Measurements from ENCODE around the gene ADGRG1. TPM values are rescaled to one million over a fixed set of nuclear protein-coding genes. Genes with fewer than 3 reads are reported as not detected.

ADGRG1 gene
- total and polyA plus RNA-seq, 2 experiments from 2014 or later: 45.9 to 58.0 TPM

- no peak overlapping the region for H3K4me2 ChIP-seq
- H3K4me1 ChIP-seq (ENCODE audit: insufficient read depth): peaks cover 27% of the 10 kb centered on the region
- no peak overlapping the region for H3K27ac ChIP-seq
- no peak overlapping the region for H2AFZ ChIP-seq
- no peak overlapping the region for H3K4me3 ChIP-seq
- TF ChIP-seq CTCF (IDR thresholded peaks at IDR 0.05; ENCODE audit: poor library complexity) (no peak), EZH2 (IDR thresholded peaks at IDR 0.05; ENCODE audit: borderline replicate concordance) (no peak), EZH2phosphoT487 (IDR thresholded peaks at IDR 0.05; ENCODE audit: low read depth, severe bottlenecking, unreplicated experiment) (no peak)
- H3K79me2 ChIP-seq: peaks cover 17% of the 10 kb centered on the region
- H3K9me2 ChIP-seq (replicated peaks; ENCODE audit: insufficient read depth): no peaks in the 10 kb centered on the region
- no peaks in the 10 kb centered on the region for H3K36me3 ChIP-seq (replicated peaks; ENCODE audit: insufficient read depth, low read depth)
- no peaks in the 10 kb centered on the region for H3K9me3 ChIP-seq (ENCODE audit: low read depth)
- WGBS (ENCODE audit: low lambda C conversion rate, missing lambda C conversion rate): 84% methylated on average over 7 of the region's 8 CpGs
- no peaks in the 10 kb centered on the region for H3K27me3 ChIP-seq
- H4K20me1 ChIP-seq (ENCODE audit: insufficient read depth, poor library complexity, severe bottlenecking): no peaks in the 10 kb centered on the region
- DNase-seq (ENCODE audit: low spot score): no peak
Observed at GRCh38 chr16:57640612-57641011, 12.2 kb downstream of the ADGRG1 start.

GRCh38 chr16:57642160-57643135, 14.0 kb downstream of the ADGRG1 start:
- Histone ChIP-seq H3K27me3 (no peaks in the 10 kb centered on the region), H3K9me3 (ENCODE audit: low read depth) (no peaks in the 10 kb centered on the region), H3K4me2 (no peak overlapping the region), H3K79me2 (peaks cover 9% of the 10 kb centered on the region), H3K9me2 (replicated peaks; ENCODE audit: insufficient read depth) (no peaks in the 10 kb centered on the region), H3K36me3 (replicated peaks; ENCODE audit: insufficient read depth, low read depth) (no peaks in the 10 kb centered on the region), H3K4me1 (ENCODE audit: insufficient read depth) (peaks cover 10% of the 10 kb centered on the region), H2AFZ (no peak overlapping the region), H3K4me3 (no peak overlapping the region), H4K20me1 (ENCODE audit: insufficient read depth, poor library complexity, severe bottlenecking) (no peaks in the 10 kb centered on the region), H3K27ac (no peak overlapping the region)
- WGBS (ENCODE audit: low lambda C conversion rate, missing lambda C conversion rate): 78% methylated on average over 11 of the region's 11 CpGs
- DNase-seq (ENCODE audit: low spot score): no peak
- TF ChIP-seq EZH2 (IDR thresholded peaks at IDR 0.05; ENCODE audit: borderline replicate concordance): no peak
- TF ChIP-seq EZH2phosphoT487 (IDR thresholded peaks at IDR 0.05; ENCODE audit: low read depth, severe bottlenecking, unreplicated experiment): no peak
- no peak for TF ChIP-seq CTCF (IDR thresholded peaks at IDR 0.05; ENCODE audit: poor library complexity)

- Histone ChIP-seq H2AFZ (no peak overlapping the region), H3K9me3 (ENCODE audit: low read depth) (no peaks in the 10 kb centered on the region), H3K27me3 (no peaks in the 10 kb centered on the region), H3K4me3 (no peak overlapping the region), H3K9me2 (replicated peaks; ENCODE audit: insufficient read depth) (no peaks in the 10 kb centered on the region), H3K27ac (no peak overlapping the region), H3K4me2 (no peak overlapping the region), H3K79me2 (peaks cover 7% of the 10 kb centered on the region), H3K36me3 (replicated peaks; ENCODE audit: insufficient read depth, low read depth) (no peaks in the 10 kb centered on the region), H4K20me1 (ENCODE audit: insufficient read depth, poor library complexity, severe bottlenecking) (no peaks in the 10 kb centered on the region), H3K4me1 (ENCODE audit: insufficient read depth) (peaks cover 10% of the 10 kb centered on the region)
- TF ChIP-seq CTCF (IDR thresholded peaks at IDR 0.05; ENCODE audit: poor library complexity) (no peak), EZH2 (IDR thresholded peaks at IDR 0.05; ENCODE audit: borderline replicate concordance) (no peak)
- no peak for DNase-seq (ENCODE audit: low spot score)
- 67% methylated on average over 7 of the region's 7 CpGs for WGBS (ENCODE audit: low lambda C conversion rate, missing lambda C conversion rate)
Observed at GRCh38 chr16:57643147-57643874, 14.9 kb downstream of the ADGRG1 start.
